Mammary epithelial cell (primary cell): Measurements from ENCODE around the gene SLC35G3.

Experiments
- CTCF ChIP-seq, 2 donors: IDR thresholded peaks in 1 of 2; conservative IDR thresholded peaks in 1 of 2; 2 replicates each; pipeline ENCODE4 v1.5.1; 2011 to 2012; ENCODE audit warnings: inconsistent platforms in 2 of 2, low read length in 2 of 2, mild to moderate bottlenecking in 2 of 2, control low read depth in 1 of 2, low read depth in 1 of 2; ENCODE audit not compliant: insufficient read depth in 1 of 2; ENCODE audit errors: extremely low read depth in 1 of 2
- EZH2 ChIP-seq: IDR thresholded peaks from 2 replicates; pipeline ENCODE4 v1.6.1; 2012; ENCODE audit warnings: low read length, inconsistent platforms, borderline replicate concordance

GRCh38 chr17:35176897-35177296, 17.3 kb downstream of the SLC35G3 start:
- TF ChIP-seq CTCF (conservative IDR thresholded peaks at IDR 0.05 in 1 of 2, IDR thresholded peaks at IDR 0.05 in 1 of 2; ENCODE audit: extremely low read depth in 1 of 2, insufficient read depth in 1 of 2, low read depth in 1 of 2, low read length in 2 of 2) = no peak
- TF ChIP-seq EZH2 = no peak
